ENCODE data around the gene RAVER1. TPM values are rescaled to one million over a fixed set of nuclear protein-coding genes. Genes with fewer than 3 reads are reported as not detected.
A peak's percentile ranks its signal among the peaks of the same experiment; 100 is the strongest.

Gene RAVER1
- total and polyA plus RNA-seq, 2 of the 13 experiments (the other 11 are each of a cell fraction or from before 2014, with no cell fraction given) = 3.6 to 7.9 TPM

GRCh38 chr19:10335352-10335985 lies 2.1 kb upstream of the RAVER1 start (continued):
- no peak for TF ChIP-seq PHF5A (CRISPR knock-in tag; IDR thresholded peaks at IDR 0.05; ENCODE audit: low read depth, unreplicated experiment)
- no peak for TF ChIP-seq FOXC1 (CRISPR knock-in tag; IDR thresholded peaks at IDR 0.05; ENCODE audit: borderline replicate concordance)
- TF ChIP-seq ZZZ3 (CRISPR knock-in tag; IDR thresholded peaks at IDR 0.05; ENCODE audit: borderline replicate concordance) = no peak
- no peak for TF ChIP-seq TOPORS (CRISPR knock-in tag; IDR thresholded peaks at IDR 0.05)
- TF ChIP-seq EED (CRISPR knock-in tag; IDR thresholded peaks at IDR 0.05) = 0 out of 2 replicates have a peak, but pooled peaks have one; percentile 8
- no peak for TF ChIP-seq CHCHD3 (CRISPR knock-in tag; IDR thresholded peaks at IDR 0.05)
- no peak for TF ChIP-seq ELF4 (CRISPR knock-in tag; IDR thresholded peaks at IDR 0.05; ENCODE audit: borderline replicate concordance)
- TF ChIP-seq ETV5 (CRISPR knock-in tag; IDR thresholded peaks at IDR 0.05; ENCODE audit: borderline replicate concordance) = no peak
- 0 out of 2 replicates have a peak, but pooled peaks have one; percentile 16 for TF ChIP-seq ELF1 (CRISPR knock-in tag; IDR thresholded peaks at IDR 0.05)
- 0 out of 2 replicates have a peak, but pooled peaks have one; percentile 8 for TF ChIP-seq ZNF687 (CRISPR knock-in tag; IDR thresholded peaks at IDR 0.05)
- no peak for TF ChIP-seq MIER2 (CRISPR knock-in tag; IDR thresholded peaks at IDR 0.05)
- TF ChIP-seq SRY (CRISPR knock-in tag; IDR thresholded peaks at IDR 0.05) = no peak
- no peak for TF ChIP-seq ZBTB20 (CRISPR knock-in tag; IDR thresholded peaks at IDR 0.05; ENCODE audit: borderline replicate concordance, low read depth)
- TF ChIP-seq ZNF230 (CRISPR knock-in tag; IDR thresholded peaks at IDR 0.05) = no peak
- no peak for TF ChIP-seq USF2 (IDR thresholded peaks at IDR 0.05; ENCODE audit: low read depth, low read length)
- no peak for TF ChIP-seq USF2 (CRISPR knock-in tag; IDR thresholded peaks at IDR 0.05; ENCODE audit: borderline replicate concordance)
- TF ChIP-seq ZMYM4 (CRISPR knock-in tag; IDR thresholded peaks at IDR 0.05) = no peak
- TF ChIP-seq TFDP2 (CRISPR knock-in tag; IDR thresholded peaks at IDR 0.05) = no peak
- TF ChIP-seq MAZ (IDR thresholded peaks at IDR 0.05; ENCODE audit: borderline replicate concordance, low read depth, low read length) = no peak
- TF ChIP-seq MAZ (CRISPR knock-in tag; IDR thresholded peaks at IDR 0.05; ENCODE audit: low read depth) = no peak
- TF ChIP-seq POGK (CRISPR knock-in tag; conservative IDR thresholded peaks at IDR 0.05) = no peak; the same call in 1 of the 2 replicates

Data from HepG2 (cell line).